HG02840 (cell line): ENCODE results near the gene BTBD9.

Experiments used
- ATAC-seq: cut with Tn5 transposase; IDR thresholded peaks from one replicate; pipeline ENCODE4 v1.9.1; 2021; ENCODE audit warnings: mild to moderate bottlenecking, moderate library complexity, moderate number of reproducible peaks; ENCODE audit not compliant: unreplicated experiment, low FRiP score

The BTBD9 gene

GRCh38 chr6:38158762-38159350, 480.9 kb downstream of the BTBD9 start:
- ATAC-seq = no peak

DNA sequence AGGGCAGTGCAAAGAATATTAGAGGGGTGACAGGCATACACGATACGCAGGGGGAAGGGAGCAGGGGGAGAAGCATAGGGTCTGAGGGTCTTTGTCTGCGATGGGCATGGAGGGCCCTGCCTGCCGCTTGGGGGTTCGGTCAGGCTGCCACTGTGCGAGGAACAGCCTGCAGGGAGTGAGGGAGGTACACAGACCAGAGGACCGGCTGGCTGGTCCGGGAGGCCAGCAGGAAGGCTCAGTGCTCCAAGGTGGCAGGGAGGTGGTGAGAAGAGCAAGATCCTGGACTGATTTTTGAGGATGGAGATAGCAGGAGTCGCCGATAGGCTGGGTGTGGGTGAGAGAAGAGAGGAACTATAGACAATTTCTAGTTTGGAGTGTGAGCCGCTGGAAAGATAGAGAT, 481.8 kb downstream of the BTBD9 start:
- ATAC-seq = no peak

- ATAC-seq = no peak
Measured at GRCh38 chr6:38156818-38157565, 482.7 kb downstream of the BTBD9 start.

DNA sequence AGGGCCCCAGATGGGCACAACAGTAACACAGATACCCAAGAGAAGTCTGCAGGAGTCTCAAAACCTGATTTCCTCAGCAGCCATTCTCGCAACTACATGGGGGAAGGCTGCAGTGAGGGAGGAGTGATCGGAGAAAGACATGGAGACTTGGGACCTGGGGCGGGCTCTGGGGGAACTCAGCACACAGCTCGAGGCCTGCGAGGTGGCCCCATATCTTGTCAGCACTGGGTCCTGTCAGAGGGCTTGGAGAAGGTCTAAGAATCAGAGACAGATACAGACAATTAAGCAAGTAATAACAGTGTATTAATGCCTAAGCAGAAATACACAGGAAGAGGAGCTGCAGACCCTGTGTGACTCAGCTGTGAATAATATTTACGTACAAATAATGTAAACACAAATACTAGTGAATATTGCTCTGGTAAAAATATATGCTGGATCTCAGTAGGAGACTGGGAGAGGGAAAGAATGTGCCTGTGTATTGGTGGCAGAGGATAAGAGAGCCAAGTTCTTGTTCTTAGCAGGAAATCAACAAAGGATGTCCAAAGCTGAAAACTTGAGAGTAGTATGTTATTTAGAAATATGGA, 484.0 kb downstream of the BTBD9 start:
- no peak for ATAC-seq

- no peak for ATAC-seq
Measured at GRCh38 chr6:38155144-38155543, 484.6 kb downstream of the BTBD9 start.

GRCh38 chr6:38154731-38155130, 485.0 kb downstream of the BTBD9 start:
- ATAC-seq = no peak

DNA sequence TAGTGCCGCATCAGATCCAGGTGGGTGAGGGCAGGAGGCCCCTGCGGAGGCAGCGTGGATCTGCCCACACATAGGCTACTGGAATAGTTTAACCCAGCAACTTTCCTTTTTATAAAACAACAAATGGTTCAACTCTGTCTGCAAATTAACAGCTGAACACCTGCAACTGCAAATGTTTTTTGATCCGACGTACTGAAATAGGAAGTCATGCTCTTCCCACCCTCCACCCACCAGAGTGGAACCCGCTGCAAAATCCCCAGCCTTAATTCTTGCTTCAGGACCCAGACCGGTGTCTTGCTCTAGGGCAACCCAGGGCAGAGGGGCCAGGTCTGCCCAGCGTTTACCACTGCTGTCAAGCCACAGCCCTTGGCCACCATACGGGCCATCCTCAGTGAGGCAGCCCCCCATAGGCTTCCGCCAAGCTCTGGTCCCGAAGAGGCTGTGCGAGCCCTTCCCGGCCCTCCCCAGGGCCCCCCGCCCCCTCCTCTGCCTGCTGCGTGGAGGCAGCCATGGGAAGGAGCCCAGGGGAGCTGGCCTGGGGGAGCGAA, 485.9 kb downstream of the BTBD9 start:
- no peak for ATAC-seq

DNA sequence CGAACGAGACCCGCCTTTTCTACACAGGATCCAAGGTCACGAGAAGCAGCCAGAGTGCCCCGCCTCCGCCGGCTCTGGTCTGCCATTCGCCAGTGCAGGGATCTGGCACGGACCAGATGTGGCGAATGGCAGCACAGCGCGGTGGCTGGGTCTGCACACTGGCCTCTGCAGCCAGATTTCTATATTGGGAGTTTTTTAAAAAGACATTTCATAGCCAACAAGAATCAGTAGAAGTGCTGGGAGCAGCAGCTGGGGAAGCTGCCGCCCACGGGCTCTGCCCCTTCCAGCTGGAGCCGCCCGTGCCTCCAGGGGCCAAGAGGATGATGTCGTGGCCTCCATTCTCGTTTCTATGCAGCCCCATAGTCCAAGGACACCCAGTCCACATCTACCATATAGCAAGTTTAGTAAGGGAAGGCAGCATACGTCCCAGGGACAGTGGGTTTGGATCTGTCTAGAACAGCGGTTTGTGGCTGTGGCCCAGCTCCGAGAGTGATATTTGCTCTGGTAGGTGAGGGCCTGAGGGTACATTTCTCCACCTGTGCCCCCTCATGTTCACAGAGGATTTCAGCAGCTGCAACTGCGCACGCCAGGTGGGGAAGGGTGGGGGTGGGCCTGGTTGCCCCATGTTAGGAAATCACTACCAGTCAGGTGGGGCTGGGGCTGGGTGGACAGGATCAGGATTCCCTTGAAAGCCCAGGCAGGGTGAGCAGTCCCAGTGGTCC, 486.5 kb downstream of the BTBD9 start:
- no peak for ATAC-seq

DNA sequence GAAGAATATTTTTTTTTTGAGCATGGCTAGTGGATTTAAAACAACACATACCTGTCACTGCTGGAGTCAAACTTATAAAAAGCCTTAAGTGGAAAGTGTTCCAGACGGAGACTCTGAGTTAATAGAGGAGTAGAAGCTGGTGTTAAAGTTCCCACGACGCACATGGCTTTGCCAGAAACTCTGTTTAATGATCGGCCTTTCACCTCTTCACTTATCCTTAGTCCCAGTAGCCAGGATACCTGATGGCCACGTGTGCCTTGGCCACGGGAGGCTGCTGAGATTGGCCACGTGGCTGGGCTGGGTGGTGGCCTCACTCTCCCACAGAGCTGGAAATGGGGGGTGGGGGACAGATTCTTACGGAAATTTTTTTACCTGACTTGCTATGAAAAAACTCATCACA, 487.1 kb downstream of the BTBD9 start:
- ATAC-seq = no peak

DNA sequence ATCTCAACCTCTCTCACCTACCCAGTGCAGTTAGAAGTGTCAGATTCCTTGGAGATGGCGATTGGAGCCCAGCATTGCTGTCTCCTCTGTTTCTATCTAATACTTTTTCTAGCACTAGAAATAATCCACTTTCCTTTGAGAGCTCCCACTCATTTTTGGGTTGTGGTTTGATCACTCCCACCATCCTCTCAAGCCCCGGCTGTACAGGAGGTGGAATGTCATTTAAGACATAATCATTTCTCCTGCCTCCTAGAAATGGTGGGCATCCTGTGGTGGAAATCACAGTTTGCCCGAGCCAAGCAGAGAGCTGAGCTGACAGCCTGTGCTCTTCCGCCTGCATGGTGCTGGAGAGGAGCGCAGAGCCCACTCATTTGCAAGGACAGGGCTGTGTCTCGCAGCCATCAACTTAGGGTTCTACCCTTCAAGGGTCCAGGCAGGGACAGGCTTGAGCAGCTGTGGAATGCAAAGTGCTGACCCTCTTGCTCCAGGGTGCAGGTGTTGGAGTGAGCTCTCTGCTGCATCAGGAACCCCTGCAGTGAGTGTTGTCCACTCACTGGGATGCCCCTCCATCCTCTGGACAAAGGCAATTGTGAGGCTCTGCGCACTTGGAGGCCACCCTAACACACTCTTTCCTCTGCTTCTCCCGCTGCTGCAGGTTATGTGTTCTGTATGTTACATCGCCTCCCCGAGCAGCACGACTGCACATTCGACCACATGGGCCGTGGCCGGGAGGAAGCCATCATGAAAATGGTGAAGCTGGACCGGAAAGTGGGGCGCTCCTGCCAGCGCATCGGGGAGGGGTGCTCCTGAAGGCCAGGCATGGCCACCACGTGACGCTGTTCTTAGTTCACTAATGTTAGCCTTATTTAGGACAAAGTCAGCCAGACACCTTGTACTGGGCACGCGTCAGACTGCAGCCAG, 487.9 kb downstream of the BTBD9 start:
- no peak for ATAC-seq

GRCh38 chr6:38150681-38151296, 488.9 kb downstream of the BTBD9 start:
- ATAC-seq = no peak

- ATAC-seq = no peak
Measured at GRCh38 chr6:38150021-38150420, 489.7 kb downstream of the BTBD9 start.

DNA sequence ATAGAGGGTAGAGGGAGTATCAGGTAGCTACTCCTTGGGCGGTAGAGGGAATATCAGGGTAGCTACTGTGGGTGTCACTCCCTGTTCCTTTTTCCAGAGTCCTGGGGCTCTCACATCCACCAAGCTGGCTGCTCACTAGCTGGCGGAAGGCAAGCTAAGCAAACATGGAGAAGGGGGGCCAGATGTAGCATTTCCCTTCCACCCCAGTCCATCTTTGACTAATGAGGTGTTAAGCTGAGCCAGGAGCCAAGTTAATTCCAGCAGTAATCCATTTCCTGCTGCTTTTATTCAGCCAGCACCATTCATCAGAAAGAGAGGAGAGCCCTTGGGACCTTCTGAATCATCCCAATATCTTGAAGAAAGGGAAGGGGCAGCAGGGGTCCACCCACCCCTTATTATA, 490.2 kb downstream of the BTBD9 start:
- no peak for ATAC-seq

DNA sequence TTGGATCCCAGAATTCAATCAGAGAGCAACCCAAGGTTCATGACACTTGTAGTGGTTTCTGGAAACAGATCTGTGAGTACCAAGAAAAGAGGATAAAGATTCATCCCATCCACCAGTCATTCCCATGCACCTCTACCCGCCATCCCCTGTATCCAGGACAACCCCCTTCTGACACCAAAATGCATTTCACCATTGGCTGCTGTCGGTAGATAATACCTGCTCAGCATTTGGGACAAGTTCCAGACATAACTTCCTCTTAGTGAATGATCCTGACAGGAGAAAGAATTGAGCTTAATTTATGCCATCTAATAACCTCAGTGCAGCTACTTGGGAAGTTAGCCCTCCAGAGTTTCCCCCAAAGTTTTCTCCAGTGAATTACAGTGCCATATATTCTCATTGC, 491.1 kb downstream of the BTBD9 start:
- ATAC-seq = no peak

- ATAC-seq = no peak
Measured at GRCh38 chr6:38146734-38147027, 493.0 kb downstream of the BTBD9 start.

GRCh38 chr6:38146021-38146733, 493.6 kb downstream of the BTBD9 start:
- ATAC-seq = no peak

- ATAC-seq = no peak
Measured at GRCh38 chr6:38144365-38144945, 495.3 kb downstream of the BTBD9 start.

GRCh38 chr6:38143191-38144150, 496.3 kb downstream of the BTBD9 start:
- ATAC-seq = no peak
